Urothelium cell line (cell line): ENCODE measurements around the gene CTSO.
"Not testable (repeated sequence)": the region's sequence is repeated elsewhere in the genome, so short reads cannot be mapped to it uniquely, and the experiment has no call there.

Source experiments
- DNase-seq: peaks from one replicate; pipeline ENCODE4 v3.0.0; 2011; ENCODE audit warnings: low spot score, mixed read lengths
- FAIRE-seq: peaks from 2 replicates; lab custom pipeline; 2011; peaks lifted over from hg19 to GRCh38; lab: Jason Lieb, UNC

The CTSO gene

GRCh38 chr4:155908187-155909139 lies 45.2 kb downstream of the CTSO start:
- no peak for DNase-seq
- no peak for FAIRE-seq

- no peak for DNase-seq
- no peak for FAIRE-seq
Measured at GRCh38 chr4:155907556-155907955, 46.1 kb downstream of the CTSO start.

GRCh38 chr4:155906554-155907247 lies 47.0 kb downstream of the CTSO start:
- FAIRE-seq, result no peak
- peak; percentile 40 for DNase-seq

GRCh38 chr4:155904331-155904730 lies 49.3 kb downstream of the CTSO start:
- DNase-seq (no peak), FAIRE-seq (no peak)

- DNase-seq, result no peak
- FAIRE-seq, result no peak
Measured at GRCh38 chr4:155903453-155903852, 50.2 kb downstream of the CTSO start, which contains the start of gene TDO2. Gene TDO2 (plus strand): TSS chr4:155903696. CDS start chr4:155903759, 63 bp downstream.

- no peak for FAIRE-seq
- no peak for DNase-seq
Measured at GRCh38 chr4:155901013-155901412, 52.7 kb downstream of the CTSO start.

- no peak for FAIRE-seq
- no peak for DNase-seq
Measured at GRCh38 chr4:155900381-155900780, 53.3 kb downstream of the CTSO start.

- DNase-seq (no peak), FAIRE-seq (no peak)
Measured at GRCh38 chr4:155899891-155900290, 53.8 kb downstream of the CTSO start.

- DNase-seq, FAIRE-seq: not testable (repeated sequence)
Measured at GRCh38 chr4:155898371-155898770, 55.3 kb downstream of the CTSO start.

- no peak for DNase-seq
- no peak for FAIRE-seq
Measured at GRCh38 chr4:155891058-155891457, 62.6 kb downstream of the CTSO start.

- DNase-seq (no peak), FAIRE-seq (no peak)
Measured at GRCh38 chr4:155889946-155890345, 63.7 kb downstream of the CTSO start.

- FAIRE-seq, result no peak
- DNase-seq, result no peak
Measured at GRCh38 chr4:155889031-155889793, 64.5 kb downstream of the CTSO start.

GRCh38 chr4:155887847-155888570 lies 65.7 kb downstream of the CTSO start:
- FAIRE-seq, result no peak
- no peak for DNase-seq

GRCh38 chr4:155887045-155887444 lies 66.6 kb downstream of the CTSO start:
- FAIRE-seq (no peak), DNase-seq (no peak)

GRCh38 chr4:155885666-155886065 lies 68.0 kb downstream of the CTSO start:
- DNase-seq, result no peak
- no peak for FAIRE-seq

- FAIRE-seq, result no peak
- DNase-seq, result no peak
Measured at GRCh38 chr4:155883895-155884294, 69.8 kb downstream of the CTSO start.

- DNase-seq, result no peak
Measured at GRCh38 chr4:155881555-155881954, 72.1 kb downstream of the CTSO start.

GRCh38 chr4:155879767-155880166 lies 73.9 kb downstream of the CTSO start:
- DNase-seq, result no peak
- no peak for FAIRE-seq

More at GRCh38 chr4:155881555-155881954, 72.1 kb downstream of the CTSO start:
- no peak for FAIRE-seq

- DNase-seq, result no peak
- FAIRE-seq, result no peak
Measured at GRCh38 chr4:155878611-155879010, 75.1 kb downstream of the CTSO start.

- FAIRE-seq (no peak), DNase-seq (no peak)
Measured at GRCh38 chr4:155877971-155878370, 75.7 kb downstream of the CTSO start.
